Heart right ventricle (tissue), 16 donors: ENCODE data around the gene TRIM52. TPM values are rescaled to one million over a fixed set of nuclear protein-coding genes. Genes with fewer than 3 reads are reported as not detected.
A peak's percentile ranks its signal among the peaks of the same experiment; 100 is the strongest.
"Not testable (repeated sequence)": the region's sequence is repeated elsewhere in the genome, so short reads cannot be mapped to it uniquely, and the experiment has no call there.

Experiments used
- ATAC-seq, 8 donors: fragments of 200-7000 bp; cut with Tn5 transposase; one replicate each; pipeline ENCODE4 v1.9.1; 2020; ENCODE audit warnings: mild to moderate bottlenecking in 8 of 8, moderate library complexity in 8 of 8, moderate number of reproducible peaks in 1 of 8
- DNase-seq, 2 donors: peaks; one replicate each; pipeline ENCODE4 v3.0.0-alpha.2; 2020
- H3K27ac ChIP-seq, 10 donors: fragments of 200-600 bp; sonication (generic) in 2 of 10; one replicate each; pipeline versions ENCODE4 v1.5.0 to v1.8.0; 2020 to 2022; ENCODE audit warnings: mild to moderate bottlenecking in 3 of 10
- H3K27me3 ChIP-seq, 7 donors: fragments of 200-600 bp; one replicate each; pipeline ENCODE4 v1.8.0; 2021 to 2022; ENCODE audit warnings: mild to moderate bottlenecking in 2 of 7
- H3K36me3 ChIP-seq, 9 donors: fragments of 200-600 bp; sonication (generic) in 1 of 9; one replicate each; pipeline versions ENCODE4 v1.5.0 to v1.8.0; 2020 to 2022; ENCODE audit warnings: mild to moderate bottlenecking in 2 of 9
- H3K4me1 ChIP-seq, 9 donors: fragments of 200-600 bp; sonication (generic) in 1 of 9; one replicate each; pipeline versions ENCODE4 v1.5.0 to v1.8.0; 2020 to 2022; ENCODE audit warnings: mild to moderate bottlenecking in 4 of 9
- H3K4me3 ChIP-seq, 10 donors: fragments of 200-600 bp; sonication (generic) in 2 of 10; one replicate each; pipeline versions ENCODE4 v1.5.0 to v1.8.0; 2020 to 2022; ENCODE audit warnings: mild to moderate bottlenecking in 7 of 10, moderate library complexity in 2 of 10
- H3K9me3 ChIP-seq, 11 donors: fragments of 200-600 bp in 10 of 11; sonication (generic) in 2 of 11; one replicate each; pipeline versions ENCODE4 v1.5.0 to v1.8.0; 2013 to 2022; ENCODE audit warnings: mild to moderate bottlenecking in 2 of 11, control low read depth in 1 of 11, moderate library complexity in 1 of 11
- WGBS, 2 donors: extraction: QIAGEN DNeasy Blood & Tissue Kit; methylation state at CpG; one replicate each; pipeline ENCODE4 v1.1.7; 2013; ENCODE audit warnings: inconsistent platforms in 1 of 2; 5-methylcytosine and 5-hydroxymethylcytosine counted together
- intact Hi-C, 10 donors: fragments of 100-400 bp; cut with DNase I; formaldehyde crosslinking; loops; one replicate each; pipeline versions ENCODE4 v1.11.1 to v1.14.2; 2022
- polyA plus RNA-seq, 2 donors: library from polyadenylated mRNA; stranded (reverse); fragments of 200-250 nt; gene quantifications; one replicate each; pipeline ENCODE4 v1.2.3, GENCODE V29; 2013
- total RNA-seq, 10 donors: library from RNA; stranded (reverse); fragmentation: NEBNext Ultra II Directional in 3 of 10; extraction: Animal tissue kit (Norgen Biotek cat#: 25700) in 3 of 10; gene quantifications; one replicate each; pipeline versions ENCODE4 v1.2.1 to v1.2.4, GENCODE V29; 2021 to 2023
- TF ChIP-seq, protein P1 (sequence below), 9 donors: fragments of 200-600 bp; sonication (generic) in 2 of 9; IDR thresholded peaks; one replicate each; pipeline versions ENCODE4 v1.5.0 to v1.8.0; 2021 to 2022; ENCODE audit warnings: antibody characterized with exemption in 9 of 9, mild to moderate bottlenecking in 5 of 9, moderate library complexity in 1 of 9
- donor health status: Arrhythmogenic right ventricular cardiomyopathy.
- donor health status: ischemic (EF 13 %, LVEDD 7.1; RV severe dilation, severe dysfunction).
- donor health status: healthy with polysubstance abuse.
- donor health status: DM: no; HTN: yes; CAD: no.
- donor health status: DM: no; HTN: no; CAD: no.
- donor health status: ischemic (EF 25% LVEDD 6.9; RV normal size, moderate dysfunction).
- donor health status: ischemic (EF 25% LVEDD 5.7; RV mildly dilated, moderate dysfunction).
- donor health status: healthy.
- donor health status: DM: yes; HTN: yes; CAD: no.
- donor health status: Ischemic cardiomyopathy.
- donor health status: ischemic (EF 35%, LVEDD 5.7; RV mildly dilated, moderate dysfunction).
- donor health status: nonischemic (EF 11% LVEDD 7.7; RV severe dilation, severe dysfunction).
- donor health status: DM: yes; HTN: yes; CAD: no.
- donor health status: PGD.
- donor health status: ischemic (EF 29% LVEDD 5.4; RV normal size, mild dysfunction).
- donor health status: nonischemic (EF 23%, LVEDD 6.1; RV moderate dilation, normal function).

TRIM52 gene
- total and polyA plus RNA-seq, 12 donors, result 4.1 to 27.1 (median 7.5) TPM

DNA sequence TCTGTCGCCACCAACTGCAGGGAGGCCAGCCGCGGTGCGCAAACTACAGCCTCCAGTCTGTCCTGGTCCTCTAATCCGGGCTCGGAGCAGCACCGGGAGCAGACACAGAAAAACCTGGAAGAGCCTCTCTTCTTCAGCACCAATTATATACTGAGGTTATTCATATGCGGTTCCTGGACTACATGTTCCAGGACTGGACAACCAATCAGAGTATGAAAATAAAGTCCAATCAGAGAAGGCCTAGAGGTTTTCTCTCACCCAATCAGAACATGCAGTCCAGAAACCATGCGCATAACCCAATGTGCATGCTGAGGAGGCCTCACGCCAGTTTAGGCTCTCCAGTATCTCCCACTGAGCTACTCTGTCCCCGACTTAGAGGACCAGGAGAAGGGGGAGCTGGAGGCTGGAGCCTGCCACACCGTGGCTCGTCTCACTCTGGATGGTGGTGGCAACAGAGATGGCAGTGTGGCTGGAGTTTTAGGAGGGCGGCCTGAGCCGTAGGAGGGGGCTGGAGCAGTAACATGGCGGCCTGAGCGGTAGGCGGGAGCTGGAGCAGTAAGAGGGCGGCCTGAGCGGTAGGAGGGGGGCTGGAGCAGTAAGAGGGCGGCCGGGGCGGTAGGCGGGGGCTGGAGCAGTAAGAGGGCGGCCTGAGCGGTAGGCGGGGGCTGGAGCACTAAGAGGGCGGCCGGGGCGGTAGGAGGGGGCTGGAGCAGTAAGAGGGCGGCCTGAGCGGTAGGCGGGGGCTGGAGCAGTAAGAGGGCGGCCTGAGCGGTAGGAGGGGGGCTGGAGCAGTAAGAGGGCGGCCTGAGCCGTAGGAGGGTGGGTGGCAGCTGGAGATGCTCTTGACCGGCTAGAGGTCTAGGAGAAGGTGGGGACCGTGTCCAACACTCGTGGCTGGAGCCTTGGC is 20.4 kb upstream of the TRIM52 start:
- no peaks in the 10 kb centered on the region for H3K4me1 ChIP-seq
- ATAC-seq (no peak), DNase-seq (no peak)
- WGBS, 2 donors, result 92 to 94% methylated on average over 38 to 40 of the region's 40 CpGs
- no peak overlapping the region for H3K4me3 ChIP-seq
- intact Hi-C loops, result no loop called here
- no peak overlapping the region for H3K27ac ChIP-seq
- no peaks in the 10 kb centered on the region for H3K9me3 ChIP-seq
- TF ChIP-seq, protein P1, sequence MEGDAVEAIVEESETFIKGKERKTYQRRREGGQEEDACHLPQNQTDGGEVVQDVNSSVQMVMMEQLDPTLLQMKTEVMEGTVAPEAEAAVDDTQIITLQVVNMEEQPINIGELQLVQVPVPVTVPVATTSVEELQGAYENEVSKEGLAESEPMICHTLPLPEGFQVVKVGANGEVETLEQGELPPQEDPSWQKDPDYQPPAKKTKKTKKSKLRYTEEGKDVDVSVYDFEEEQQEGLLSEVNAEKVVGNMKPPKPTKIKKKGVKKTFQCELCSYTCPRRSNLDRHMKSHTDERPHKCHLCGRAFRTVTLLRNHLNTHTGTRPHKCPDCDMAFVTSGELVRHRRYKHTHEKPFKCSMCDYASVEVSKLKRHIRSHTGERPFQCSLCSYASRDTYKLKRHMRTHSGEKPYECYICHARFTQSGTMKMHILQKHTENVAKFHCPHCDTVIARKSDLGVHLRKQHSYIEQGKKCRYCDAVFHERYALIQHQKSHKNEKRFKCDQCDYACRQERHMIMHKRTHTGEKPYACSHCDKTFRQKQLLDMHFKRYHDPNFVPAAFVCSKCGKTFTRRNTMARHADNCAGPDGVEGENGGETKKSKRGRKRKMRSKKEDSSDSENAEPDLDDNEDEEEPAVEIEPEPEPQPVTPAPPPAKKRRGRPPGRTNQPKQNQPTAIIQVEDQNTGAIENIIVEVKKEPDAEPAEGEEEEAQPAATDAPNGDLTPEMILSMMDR (IDR thresholded peaks at IDR 0.05), result no peak
- no peaks in the 10 kb centered on the region for H3K27me3 ChIP-seq
- no peaks in the 10 kb centered on the region for H3K36me3 ChIP-seq

DNA sequence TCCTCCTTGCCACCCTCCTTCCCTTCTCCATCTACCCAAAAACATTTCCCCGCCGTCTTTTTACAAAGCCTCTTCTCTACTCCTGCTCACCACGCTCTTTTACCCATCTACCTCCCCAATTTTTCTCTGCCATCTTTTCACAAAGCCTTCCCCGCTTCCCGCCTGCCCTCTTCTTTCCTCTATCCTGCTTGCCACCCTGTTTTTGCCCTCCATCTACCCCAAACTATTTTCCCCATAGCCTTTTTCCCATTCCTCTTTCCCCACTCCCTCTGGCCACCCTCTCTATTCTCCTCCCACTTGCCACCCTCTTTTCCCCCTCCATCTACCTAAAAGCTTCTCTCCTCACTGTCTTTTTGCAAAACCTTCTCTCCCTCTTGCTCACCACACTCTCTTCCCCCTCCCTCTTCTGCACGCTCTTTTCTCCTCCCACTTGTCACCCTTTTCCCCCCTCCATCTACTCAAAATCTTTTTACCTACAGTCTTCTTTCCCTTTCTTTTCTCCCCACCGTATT is 19.4 kb upstream of the TRIM52 start:
- no peaks in the 10 kb centered on the region for H3K9me3 ChIP-seq
- no peak overlapping the region for H3K27ac ChIP-seq
- H3K4me1 ChIP-seq, result no peaks in the 10 kb centered on the region
- H3K36me3 ChIP-seq, result no peaks in the 10 kb centered on the region
- H3K27me3 ChIP-seq, result no peaks in the 10 kb centered on the region
- no peak overlapping the region for H3K4me3 ChIP-seq
- DNase-seq (no peak), ATAC-seq (no peak)
- intact Hi-C loops, result no loop called here
- 93 to 94% methylated on average over 7 of the region's 7 CpGs for WGBS, 2 donors
- TF ChIP-seq, protein P1 (IDR thresholded peaks at IDR 0.05), result no peak

DNA sequence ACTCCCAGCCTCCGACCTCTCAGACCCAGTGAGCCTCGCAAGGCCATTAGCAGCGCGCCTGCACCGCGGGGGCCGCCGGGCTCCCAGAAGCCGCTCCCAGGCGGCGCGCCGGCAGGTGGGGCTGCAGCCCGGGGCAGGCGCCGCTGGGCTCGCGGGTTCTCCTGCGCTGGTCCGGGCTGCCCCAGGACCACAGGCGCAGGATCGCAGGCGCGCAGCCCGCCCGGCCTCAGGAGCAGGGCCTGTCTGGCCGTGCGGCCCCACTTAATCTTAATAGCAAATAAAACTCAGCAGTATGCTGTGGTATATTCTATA is 12.4 kb upstream of the TRIM52 start:
- ATAC-seq, result peak in 5 of 8 donors; percentile 33 to 77 (median 62)
- H3K27me3 ChIP-seq, H3K27ac ChIP-seq, H3K9me3 ChIP-seq, H3K36me3 ChIP-seq, intact Hi-C loops, H3K4me1 ChIP-seq, DNase-seq: not testable (repeated sequence)
- WGBS, 2 donors, result 21 to 35% methylated on average over 27 to 28 of the region's 28 CpGs
- TF ChIP-seq, protein P1 (IDR thresholded peaks at IDR 0.05), result peak in 6 of 9 donors; percentile 18 to 53 (median 40)
- H3K4me3 ChIP-seq, result peak overlapping the region in 1 of 10 donors; percentile 21

DNA sequence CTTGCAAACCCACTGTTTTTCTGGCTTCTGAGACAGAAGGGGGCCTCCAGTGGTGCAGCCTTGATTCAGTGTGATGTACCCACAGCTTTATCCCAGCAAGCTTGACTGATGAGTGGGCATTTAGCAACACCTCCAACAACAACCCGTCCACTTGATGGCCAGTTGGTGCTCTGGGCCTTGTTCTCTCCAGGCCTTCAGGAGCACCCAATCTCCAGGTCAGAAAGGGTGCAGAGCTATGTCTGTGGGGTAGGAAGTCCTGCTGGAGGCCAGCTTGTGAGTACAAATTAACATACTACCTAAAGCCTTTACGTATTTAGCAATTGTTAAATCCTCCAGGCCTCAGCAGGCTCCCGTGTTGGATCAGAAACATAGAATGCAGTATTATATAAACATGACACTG is 10.1 kb upstream of the TRIM52 start:
- no peak overlapping the region for H3K27ac ChIP-seq
- H3K9me3 ChIP-seq, result no peaks in the 10 kb centered on the region
- 91 to 95% methylated on average over 3 of the region's 3 CpGs for WGBS, 2 donors
- no peaks in the 10 kb centered on the region for H3K27me3 ChIP-seq
- intact Hi-C loops, result no loop called here
- no peak for ATAC-seq
- H3K4me3 ChIP-seq, result no peak overlapping the region
- H3K4me1 ChIP-seq, result no peaks in the 10 kb centered on the region
- H3K36me3 ChIP-seq, result peaks cover 0 to 4% (median 0%) of the 10 kb centered on the region in 9 donors
- DNase-seq, result no peak
- TF ChIP-seq, protein P1 (IDR thresholded peaks at IDR 0.05), result no peak

DNA sequence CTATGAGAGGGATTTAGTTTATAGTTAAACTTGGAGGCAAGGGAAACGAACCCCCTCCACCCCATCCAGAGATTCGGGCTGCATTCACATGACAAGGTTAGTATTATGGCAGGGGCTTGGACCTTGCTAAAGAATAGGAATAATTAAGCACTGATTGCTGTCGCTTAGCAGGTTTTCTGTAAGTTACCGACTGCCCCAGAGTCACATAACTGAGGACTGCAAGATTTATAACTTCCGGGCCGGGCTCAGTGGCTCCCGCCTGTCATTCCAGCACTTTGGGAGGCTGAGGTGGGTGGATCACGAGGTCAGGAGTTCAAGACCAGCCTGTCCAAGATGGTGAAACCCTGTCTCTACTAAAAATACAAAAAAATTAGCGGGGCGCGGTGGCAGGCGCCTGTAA is 7.0 kb upstream of the TRIM52 start:
- Histone ChIP-seq H3K36me3 (peaks cover 0 to 21% (median 10%) of the 10 kb centered on the region in 9 donors), H3K4me1 (peaks cover 0 to 11% (median 2%) of the 10 kb centered on the region in 9 donors)
- DNase-seq, H3K27me3 ChIP-seq, ATAC-seq, H3K27ac ChIP-seq, H3K9me3 ChIP-seq, H3K4me3 ChIP-seq: not testable (repeated sequence)
- intact Hi-C loops, result loop anchor here in 2 of 10 donors (10.0 kb wide), 1 partner anchor 83 kb away; no protein-coding TSS in a partner anchor
- 90 to 93% methylated on average over 12 of the region's 12 CpGs for WGBS, 2 donors

DNA sequence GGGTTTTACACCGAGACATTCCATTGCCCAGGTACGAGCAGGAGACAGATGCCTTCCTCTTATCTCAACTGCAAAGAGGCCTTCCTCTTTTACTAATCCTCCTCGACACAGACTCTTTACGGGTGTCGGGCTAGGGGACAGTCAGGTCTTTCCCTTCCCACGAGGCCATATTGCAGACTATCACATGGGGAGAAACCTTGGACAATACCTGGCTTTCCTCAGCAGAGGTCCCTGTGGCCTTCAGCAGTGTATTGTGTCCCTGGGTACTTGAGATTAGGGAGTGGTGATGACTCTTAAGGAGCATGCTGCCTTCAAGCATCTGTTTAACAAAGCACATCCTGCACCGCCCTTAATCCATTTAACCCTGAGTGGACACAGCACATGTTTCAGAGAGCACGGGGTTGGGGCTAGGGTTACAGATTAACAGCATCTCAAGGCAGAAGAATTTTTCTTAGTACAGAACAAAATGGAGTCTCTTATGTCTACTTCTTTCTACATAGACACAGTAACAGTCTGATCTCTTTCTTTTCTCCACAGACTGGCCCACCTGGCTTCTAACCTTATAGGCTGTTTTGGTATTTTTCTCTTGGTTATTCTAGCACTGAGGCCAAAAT is 6.5 kb upstream of the TRIM52 start:
- not testable (repeated sequence) for H3K27ac ChIP-seq, DNase-seq, H3K27me3 ChIP-seq, H3K4me3 ChIP-seq, H3K9me3 ChIP-seq, ATAC-seq
- intact Hi-C loops, result loop anchor here in 2 of 10 donors (10.0 kb wide), 1 partner anchor 83 kb away; no protein-coding TSS in a partner anchor
- 57 to 65% methylated on average over 8 of the region's 8 CpGs for WGBS, 2 donors
- Histone ChIP-seq H3K36me3 (peaks cover 0 to 20% (median 10%) of the 10 kb centered on the region in 9 donors), H3K4me1 (peaks cover 0 to 15% (median 7%) of the 10 kb centered on the region in 9 donors)
